ENCODE data around the gene GNAZ.

- TF ChIP-seq CTCF (IDR thresholded peaks at IDR 0.05) (no peak), POLR2A (IDR thresholded peaks at IDR 0.05) (no peak)
Observed at GRCh38 chr22:23127055-23127756, 56.9 kb downstream of the GNAZ start.

Data from transverse colon (tissue), 3 donors.